Neural cell (in vitro differentiated cells): ENCODE results near the gene TIMM44. TPM values are rescaled to one million over a fixed set of nuclear protein-coding genes. Genes with fewer than 3 reads are reported as not detected.

ENCODE experiments used
- H2AFZ ChIP-seq: fragments of 200-600, 300-800 bp; sonication (generic), shearing (Covaris generic); 2 replicates; pipeline ENCODE4 v1.6.0; 2014; ENCODE audit warnings: low read depth, mild to moderate bottlenecking, antibody characterized with exemption, low read length, moderate library complexity
- H3F3A ChIP-seq: fragments of 200-600 bp; shearing (Covaris generic); 2 replicates; pipeline ENCODE4 v1.6.1; 2016; ENCODE audit warnings: mild to moderate bottlenecking, moderate library complexity, mixed read lengths, antibody characterized with exemption, low read length; ENCODE audit not compliant: insufficient read depth, poor library complexity, severe bottlenecking
- H3K27ac ChIP-seq: fragments of 200-600, 300-800 bp; sonication (generic), shearing (Covaris generic); 2 replicates; pipeline ENCODE4 v1.5.1; 2014; ENCODE audit warnings: mild to moderate bottlenecking, low read length, moderate library complexity
- H3K27me3 ChIP-seq: fragments of 300-800, 200-600 bp; sonication (generic), shearing (Covaris generic); 2 replicates; pipeline ENCODE4 v1.6.0; 2014; ENCODE audit warnings: mild to moderate bottlenecking, low read depth, low read length, moderate library complexity; ENCODE audit not compliant: insufficient read depth
- H3K36me3 ChIP-seq: fragments of 300-800, 200-600 bp; sonication (generic), shearing (Covaris generic); 2 replicates; pipeline ENCODE4 v1.5.1; 2014; ENCODE audit warnings: mild to moderate bottlenecking, antibody characterized with exemption, low read length, moderate library complexity; ENCODE audit not compliant: insufficient read depth
- H3K4me2 ChIP-seq: fragments of 300-800, 200-600 bp; sonication (generic), shearing (Covaris generic); 2 replicates; pipeline ENCODE4 v1.6.0; 2014; ENCODE audit warnings: mild to moderate bottlenecking, low read length
- H3K4me3 ChIP-seq: fragments of 300-800, 200-600 bp; sonication (generic), shearing (Covaris generic); 2 replicates; pipeline ENCODE4 v1.5.1; 2014; ENCODE audit warnings: mild to moderate bottlenecking, low read length, moderate library complexity
- H3K79me2 ChIP-seq: fragments of 200-600 bp; shearing (Covaris generic); replicated peaks from 2 replicates; pipeline ENCODE4 v1.6.0; 2014; ENCODE audit warnings: mild to moderate bottlenecking, low read length, moderate library complexity; ENCODE audit not compliant: insufficient read depth
- H3K9ac ChIP-seq: fragments of 300-800, 200-600 bp; sonication (generic), shearing (Covaris generic); 2 replicates; pipeline ENCODE4 v1.6.1; 2016; ENCODE audit warnings: mild to moderate bottlenecking, low read length, mixed read lengths
- H3K9me2 ChIP-seq: fragments of 200-600 bp; shearing (Covaris generic); 2 replicates; pipeline ENCODE4 v1.6.1; 2016; ENCODE audit warnings: mild to moderate bottlenecking, low read length, mixed read lengths; ENCODE audit not compliant: insufficient read depth
- H3K9me3 ChIP-seq: fragments of 200-600, 300-800 bp; sonication (generic), shearing (Covaris generic); 2 replicates; pipeline ENCODE4 v1.6.1; 2016; ENCODE audit warnings: mild to moderate bottlenecking, mixed run types, low read length, moderate library complexity, mixed read lengths
- H4K20me1 ChIP-seq: fragments of 200-600 bp; shearing (Covaris generic); 2 replicates; pipeline ENCODE4 v1.6.1; 2016; ENCODE audit warnings: mild to moderate bottlenecking, mixed run types; ENCODE audit not compliant: insufficient read depth
- EP300 ChIP-seq: fragments of 450-650 bp; conservative IDR thresholded peaks from 2 replicates; pipeline ENCODE4 v1.6.1; 2014; ENCODE audit warnings: antibody characterized with exemption, mild to moderate bottlenecking, moderate library complexity; ENCODE audit not compliant: poor library complexity, severe bottlenecking
- EZH2 ChIP-seq: fragments of 200-600, 300-800 bp; shearing (Covaris generic), sonication (generic); IDR thresholded peaks from 2 replicates; pipeline ENCODE4 v1.6.1; 2014; ENCODE audit warnings: antibody characterized with exemption, low read length, borderline replicate concordance, mild to moderate bottlenecking; ENCODE audit not compliant: insufficient read depth, poor library complexity, severe bottlenecking
- MXI1 ChIP-seq: fragments of 450-650 bp; conservative IDR thresholded peaks from 2 replicates; pipeline ENCODE4 v1.6.1; 2014; ENCODE audit warnings: antibody characterized with exemption, mild to moderate bottlenecking; ENCODE audit not compliant: poor library complexity, severe bottlenecking
- POLR2AphosphoS5 ChIP-seq: IDR thresholded peaks from 2 replicates; pipeline ENCODE4 v1.6.1; 2012
- RAD21 ChIP-seq: fragments of 450-650 bp; conservative IDR thresholded peaks from 2 replicates; pipeline ENCODE4 v1.6.1; 2014; ENCODE audit warnings: antibody characterized with exemption, mild to moderate bottlenecking, moderate library complexity
- SMC3 ChIP-seq: fragments of 450-650 bp; conservative IDR thresholded peaks from 2 replicates; pipeline ENCODE4 v1.6.1; 2014; ENCODE audit warnings: antibody characterized with exemption, mild to moderate bottlenecking, moderate library complexity; ENCODE audit not compliant: poor library complexity
- TAF1 ChIP-seq: IDR thresholded peaks from 2 replicates; pipeline ENCODE4 v1.6.1; 2012; ENCODE audit warnings: low read depth
- polyA plus RNA-seq: library from polyadenylated mRNA; depleted of rRNA; stranded (reverse); fragments of >200 nt; gene quantifications from 2 replicates; pipeline ENCODE4 v1.2.3, GENCODE V29; 2014
- TF ChIP-seq, protein P1 (sequence below): fragments of 450-650 bp; IDR thresholded peaks from 2 replicates; pipeline ENCODE4 v1.5.1; 2014; ENCODE audit warnings: antibody characterized with exemption, mild to moderate bottlenecking, moderate library complexity; ENCODE audit not compliant: poor library complexity, severe bottlenecking
- TF ChIP-seq, protein P2 (sequence below): IDR thresholded peaks from 2 replicates; pipeline ENCODE4 v1.6.1; 2012; ENCODE audit warnings: borderline replicate concordance

The TIMM44 gene
- polyA plus RNA-seq, 1 donor from 2014 or later = 48.3 TPM

DNA sequence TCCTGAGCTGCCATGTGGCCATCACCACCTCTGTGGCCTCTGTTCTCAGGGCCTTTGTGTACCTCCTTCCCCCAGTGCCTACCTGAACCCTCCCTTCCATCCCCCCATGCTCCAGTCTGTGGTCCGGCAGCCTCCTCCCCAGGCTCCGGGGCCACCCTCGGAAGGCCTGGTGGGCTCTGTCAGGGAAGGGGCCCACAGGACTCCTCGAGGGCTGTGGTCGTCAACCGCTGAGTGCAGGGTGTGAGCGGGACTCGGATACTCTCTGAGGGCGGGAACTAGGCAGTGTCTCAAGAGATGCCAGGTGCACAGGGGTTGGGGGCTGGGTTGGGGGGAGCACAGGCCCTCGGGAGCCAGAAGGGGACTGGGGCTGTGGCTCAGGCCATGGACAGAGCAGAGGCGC lies 35.9 kb downstream of the TIMM44 start:
- no peaks in the 10 kb centered on the region for H3K36me3 ChIP-seq
- no peak overlapping the region for H3K27ac ChIP-seq
- H3K9me3 ChIP-seq = no peaks in the 10 kb centered on the region
- H3K79me2 ChIP-seq = peaks cover 22% of the 10 kb centered on the region
- H3K27me3 ChIP-seq = no peaks in the 10 kb centered on the region
- TF ChIP-seq EZH2 (no peak), EP300 (no peak), POLR2AphosphoS5 (no peak), TAF1 (no peak), RAD21 (no peak), MXI1 (no peak)
- TF ChIP-seq, protein P1, sequence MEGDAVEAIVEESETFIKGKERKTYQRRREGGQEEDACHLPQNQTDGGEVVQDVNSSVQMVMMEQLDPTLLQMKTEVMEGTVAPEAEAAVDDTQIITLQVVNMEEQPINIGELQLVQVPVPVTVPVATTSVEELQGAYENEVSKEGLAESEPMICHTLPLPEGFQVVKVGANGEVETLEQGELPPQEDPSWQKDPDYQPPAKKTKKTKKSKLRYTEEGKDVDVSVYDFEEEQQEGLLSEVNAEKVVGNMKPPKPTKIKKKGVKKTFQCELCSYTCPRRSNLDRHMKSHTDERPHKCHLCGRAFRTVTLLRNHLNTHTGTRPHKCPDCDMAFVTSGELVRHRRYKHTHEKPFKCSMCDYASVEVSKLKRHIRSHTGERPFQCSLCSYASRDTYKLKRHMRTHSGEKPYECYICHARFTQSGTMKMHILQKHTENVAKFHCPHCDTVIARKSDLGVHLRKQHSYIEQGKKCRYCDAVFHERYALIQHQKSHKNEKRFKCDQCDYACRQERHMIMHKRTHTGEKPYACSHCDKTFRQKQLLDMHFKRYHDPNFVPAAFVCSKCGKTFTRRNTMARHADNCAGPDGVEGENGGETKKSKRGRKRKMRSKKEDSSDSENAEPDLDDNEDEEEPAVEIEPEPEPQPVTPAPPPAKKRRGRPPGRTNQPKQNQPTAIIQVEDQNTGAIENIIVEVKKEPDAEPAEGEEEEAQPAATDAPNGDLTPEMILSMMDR = no peak
- TF ChIP-seq, protein P2, sequence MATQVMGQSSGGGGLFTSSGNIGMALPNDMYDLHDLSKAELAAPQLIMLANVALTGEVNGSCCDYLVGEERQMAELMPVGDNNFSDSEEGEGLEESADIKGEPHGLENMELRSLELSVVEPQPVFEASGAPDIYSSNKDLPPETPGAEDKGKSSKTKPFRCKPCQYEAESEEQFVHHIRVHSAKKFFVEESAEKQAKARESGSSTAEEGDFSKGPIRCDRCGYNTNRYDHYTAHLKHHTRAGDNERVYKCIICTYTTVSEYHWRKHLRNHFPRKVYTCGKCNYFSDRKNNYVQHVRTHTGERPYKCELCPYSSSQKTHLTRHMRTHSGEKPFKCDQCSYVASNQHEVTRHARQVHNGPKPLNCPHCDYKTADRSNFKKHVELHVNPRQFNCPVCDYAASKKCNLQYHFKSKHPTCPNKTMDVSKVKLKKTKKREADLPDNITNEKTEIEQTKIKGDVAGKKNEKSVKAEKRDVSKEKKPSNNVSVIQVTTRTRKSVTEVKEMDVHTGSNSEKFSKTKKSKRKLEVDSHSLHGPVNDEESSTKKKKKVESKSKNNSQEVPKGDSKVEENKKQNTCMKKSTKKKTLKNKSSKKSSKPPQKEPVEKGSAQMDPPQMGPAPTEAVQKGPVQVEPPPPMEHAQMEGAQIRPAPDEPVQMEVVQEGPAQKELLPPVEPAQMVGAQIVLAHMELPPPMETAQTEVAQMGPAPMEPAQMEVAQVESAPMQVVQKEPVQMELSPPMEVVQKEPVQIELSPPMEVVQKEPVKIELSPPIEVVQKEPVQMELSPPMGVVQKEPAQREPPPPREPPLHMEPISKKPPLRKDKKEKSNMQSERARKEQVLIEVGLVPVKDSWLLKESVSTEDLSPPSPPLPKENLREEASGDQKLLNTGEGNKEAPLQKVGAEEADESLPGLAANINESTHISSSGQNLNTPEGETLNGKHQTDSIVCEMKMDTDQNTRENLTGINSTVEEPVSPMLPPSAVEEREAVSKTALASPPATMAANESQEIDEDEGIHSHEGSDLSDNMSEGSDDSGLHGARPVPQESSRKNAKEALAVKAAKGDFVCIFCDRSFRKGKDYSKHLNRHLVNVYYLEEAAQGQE = no peak
- no peak overlapping the region for H2AFZ ChIP-seq
- no peaks in the 10 kb centered on the region for H3F3A ChIP-seq
- no peaks in the 10 kb centered on the region for H3K9me2 ChIP-seq
- H3K4me2 ChIP-seq = no peak overlapping the region
- no peak overlapping the region for H3K4me3 ChIP-seq
- H4K20me1 ChIP-seq = no peaks in the 10 kb centered on the region
- H3K9ac ChIP-seq = no peak overlapping the region

DNA sequence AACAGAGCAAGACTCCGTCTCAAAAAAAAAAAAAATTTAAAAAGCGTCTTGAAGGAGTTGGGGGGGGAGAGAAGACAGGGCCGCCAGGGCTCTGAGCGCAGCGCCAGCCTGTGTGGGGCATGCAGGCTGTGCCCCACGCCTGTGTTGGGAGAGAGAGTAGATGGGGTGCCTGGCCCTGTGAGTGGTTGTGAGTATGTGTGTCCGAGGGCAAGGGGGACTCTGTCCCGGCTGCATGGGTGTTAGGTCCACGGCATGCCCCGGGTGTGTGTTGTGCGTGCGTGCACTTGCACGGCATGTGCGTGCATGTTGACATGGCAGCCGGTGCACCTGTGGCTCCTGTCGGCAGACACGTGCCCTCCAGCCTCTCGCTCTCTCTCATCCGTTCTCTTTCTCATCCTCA lies 36.3 kb downstream of the TIMM44 start:
- Histone ChIP-seq H3K79me2 (peaks cover 22% of the 10 kb centered on the region), H2AFZ (no peak overlapping the region), H3K4me3 (no peak overlapping the region), H3K36me3 (no peaks in the 10 kb centered on the region), H3K9me2 (no peaks in the 10 kb centered on the region), H3K4me2 (no peak overlapping the region), H3K9ac (no peak overlapping the region), H3K9me3 (no peaks in the 10 kb centered on the region), H4K20me1 (no peaks in the 10 kb centered on the region), H3F3A (no peaks in the 10 kb centered on the region), H3K27ac (no peak overlapping the region), H3K27me3 (no peaks in the 10 kb centered on the region)
- TF ChIP-seq, protein P1 = no peak
- TF ChIP-seq MXI1 (no peak), RAD21 (no peak), EZH2 (no peak), SMC3 (no peak), EP300 (no peak), TAF1 (no peak), POLR2AphosphoS5 (no peak)
- TF ChIP-seq, protein P2 = no peak
